Right atrium auricular region (tissue), 2 donors: ENCODE measurements around the gene RIOK3. TPM values are rescaled to one million over a fixed set of nuclear protein-coding genes. Genes with fewer than 3 reads are reported as not detected.
A peak's percentile ranks its signal among the peaks of the same experiment; 100 is the strongest.
"Not testable (repeated sequence)": the region's sequence is repeated elsewhere in the genome, so short reads cannot be mapped to it uniquely, and the experiment has no call there.

Experiments
- DNase-seq: peaks from one replicate; pipeline ENCODE4 v3.0.0-alpha.2; 2019; ENCODE audit warnings: low spot score
- H3K27ac ChIP-seq, 2 donors: fragments of 200-600 bp; sonication (generic); 1 replicate in 1 of 2; 2 replicates in 1 of 2; pipeline ENCODE4 v1.5.1; 2016 to 2019
- H3K27me3 ChIP-seq, 2 donors: fragments of 200-600 bp; sonication (generic); one replicate each; pipeline versions ENCODE4 v1.5.1 to v1.6.0; 2017 to 2019
- H3K36me3 ChIP-seq: fragments of 200-600 bp; sonication (generic); one replicate; pipeline ENCODE4 v1.5.1; 2016
- H3K4me1 ChIP-seq, 2 donors: fragments of 200-600 bp; sonication (generic); one replicate each; pipeline versions ENCODE4 v1.5.1 to v1.6.0; 2017 to 2019
- H3K4me3 ChIP-seq, 2 donors: fragments of 200-600 bp; sonication (generic); 1 replicate in 1 of 2; 2 replicates in 1 of 2; pipeline ENCODE4 v1.5.1; 2017 to 2019; ENCODE audit warnings: mild to moderate bottlenecking in 1 of 2, moderate library complexity in 1 of 2
- H3K9me3 ChIP-seq, 2 donors: fragments of 200-600 bp; sonication (generic); one replicate each; pipeline ENCODE4 v1.5.1; 2019
- total RNA-seq, 2 donors: library from RNA; depleted of rRNA; stranded (reverse); fragments of >200 nt; gene quantifications; one replicate each; pipeline ENCODE4 v1.1.0, GENCODE V29; 2016
- TF ChIP-seq, protein P1 (sequence below), 2 donors: fragments of 200-600 bp; sonication (generic); IDR thresholded peaks; one replicate each; pipeline ENCODE4 v1.5.1; 2019; ENCODE audit warnings: antibody characterized with exemption in 2 of 2

RIOK3 gene
- total RNA-seq, 2 donors from 2014 or later = 39.2 to 47.2 TPM

DNA sequence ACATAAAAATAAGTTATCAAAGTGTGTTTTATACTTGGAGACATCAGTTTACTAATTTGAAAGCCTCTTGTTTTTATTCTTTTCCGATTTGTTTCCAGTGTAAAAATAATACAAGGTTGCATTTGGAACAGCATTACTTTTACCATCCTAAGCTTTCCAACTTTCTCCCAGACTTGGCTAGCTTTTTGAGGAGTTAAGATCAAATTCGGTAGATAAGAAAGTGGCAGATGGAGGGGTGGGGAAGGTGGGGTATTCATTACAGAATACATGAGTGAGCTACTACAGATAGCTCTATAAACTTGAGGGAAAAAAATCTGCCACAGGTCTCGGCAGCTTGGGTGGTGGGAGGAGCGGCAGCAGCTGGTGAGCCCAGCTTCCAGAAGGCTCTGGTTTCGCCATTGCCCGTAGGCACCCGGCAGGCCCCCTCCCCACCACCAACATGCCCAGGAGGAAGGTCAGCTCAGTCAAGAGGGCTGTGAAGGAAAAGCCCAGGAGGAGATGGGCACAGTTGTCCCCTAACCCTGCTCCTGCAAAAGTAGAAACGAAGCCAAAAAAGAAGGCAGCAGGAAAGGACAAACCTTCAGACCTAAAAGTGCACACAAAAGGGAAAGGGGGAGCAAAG, 31.6 kb downstream of the RIOK3 start:
- no peak overlapping the region for H3K27ac ChIP-seq
- TF ChIP-seq, protein P1, sequence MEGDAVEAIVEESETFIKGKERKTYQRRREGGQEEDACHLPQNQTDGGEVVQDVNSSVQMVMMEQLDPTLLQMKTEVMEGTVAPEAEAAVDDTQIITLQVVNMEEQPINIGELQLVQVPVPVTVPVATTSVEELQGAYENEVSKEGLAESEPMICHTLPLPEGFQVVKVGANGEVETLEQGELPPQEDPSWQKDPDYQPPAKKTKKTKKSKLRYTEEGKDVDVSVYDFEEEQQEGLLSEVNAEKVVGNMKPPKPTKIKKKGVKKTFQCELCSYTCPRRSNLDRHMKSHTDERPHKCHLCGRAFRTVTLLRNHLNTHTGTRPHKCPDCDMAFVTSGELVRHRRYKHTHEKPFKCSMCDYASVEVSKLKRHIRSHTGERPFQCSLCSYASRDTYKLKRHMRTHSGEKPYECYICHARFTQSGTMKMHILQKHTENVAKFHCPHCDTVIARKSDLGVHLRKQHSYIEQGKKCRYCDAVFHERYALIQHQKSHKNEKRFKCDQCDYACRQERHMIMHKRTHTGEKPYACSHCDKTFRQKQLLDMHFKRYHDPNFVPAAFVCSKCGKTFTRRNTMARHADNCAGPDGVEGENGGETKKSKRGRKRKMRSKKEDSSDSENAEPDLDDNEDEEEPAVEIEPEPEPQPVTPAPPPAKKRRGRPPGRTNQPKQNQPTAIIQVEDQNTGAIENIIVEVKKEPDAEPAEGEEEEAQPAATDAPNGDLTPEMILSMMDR (IDR thresholded peaks at IDR 0.05) = no peak

DNA sequence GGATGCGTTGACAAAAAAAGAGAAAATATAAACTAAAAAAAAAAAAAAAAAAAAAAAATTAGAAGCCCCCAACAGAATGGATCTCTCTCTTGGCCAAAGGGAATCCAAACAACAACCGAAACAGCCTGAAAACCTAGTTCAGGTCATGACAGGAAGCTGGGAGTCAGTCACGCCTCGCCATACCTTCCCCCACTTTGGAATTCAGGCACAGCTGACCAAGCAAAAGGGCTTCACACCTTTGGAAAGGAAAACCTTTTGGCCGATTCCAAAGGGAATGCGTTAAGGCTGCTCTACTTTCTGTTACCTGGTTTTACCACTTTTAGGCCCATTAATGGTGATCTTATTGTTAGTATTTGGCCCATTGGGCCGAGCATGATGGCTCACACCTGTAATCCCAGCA, 32.3 kb downstream of the RIOK3 start:
- no peak overlapping the region for H3K27ac ChIP-seq
- DNase-seq = no peak
- H3K27me3 ChIP-seq = no peaks in the 10 kb centered on the region
- H3K4me3 ChIP-seq = no peak overlapping the region
- TF ChIP-seq, protein P1 (IDR thresholded peaks at IDR 0.05) = no peak
- peaks cover 22% of the 10 kb centered on the region for H3K36me3 ChIP-seq
- H3K4me1 ChIP-seq = peaks cover 0 to 9% of the 10 kb centered on the region in 2 donors
- no peaks in the 10 kb centered on the region for H3K9me3 ChIP-seq

More for the DNA sequence above, 31.6 kb downstream of the RIOK3 start:
- Histone ChIP-seq H3K4me3 (no peak overlapping the region), H3K36me3 (peaks cover 29% of the 10 kb centered on the region), H3K27me3 (no peaks in the 10 kb centered on the region), H3K9me3 (no peaks in the 10 kb centered on the region), H3K4me1 (peaks cover 0 to 9% of the 10 kb centered on the region in 2 donors)
- no peak for DNase-seq

DNA sequence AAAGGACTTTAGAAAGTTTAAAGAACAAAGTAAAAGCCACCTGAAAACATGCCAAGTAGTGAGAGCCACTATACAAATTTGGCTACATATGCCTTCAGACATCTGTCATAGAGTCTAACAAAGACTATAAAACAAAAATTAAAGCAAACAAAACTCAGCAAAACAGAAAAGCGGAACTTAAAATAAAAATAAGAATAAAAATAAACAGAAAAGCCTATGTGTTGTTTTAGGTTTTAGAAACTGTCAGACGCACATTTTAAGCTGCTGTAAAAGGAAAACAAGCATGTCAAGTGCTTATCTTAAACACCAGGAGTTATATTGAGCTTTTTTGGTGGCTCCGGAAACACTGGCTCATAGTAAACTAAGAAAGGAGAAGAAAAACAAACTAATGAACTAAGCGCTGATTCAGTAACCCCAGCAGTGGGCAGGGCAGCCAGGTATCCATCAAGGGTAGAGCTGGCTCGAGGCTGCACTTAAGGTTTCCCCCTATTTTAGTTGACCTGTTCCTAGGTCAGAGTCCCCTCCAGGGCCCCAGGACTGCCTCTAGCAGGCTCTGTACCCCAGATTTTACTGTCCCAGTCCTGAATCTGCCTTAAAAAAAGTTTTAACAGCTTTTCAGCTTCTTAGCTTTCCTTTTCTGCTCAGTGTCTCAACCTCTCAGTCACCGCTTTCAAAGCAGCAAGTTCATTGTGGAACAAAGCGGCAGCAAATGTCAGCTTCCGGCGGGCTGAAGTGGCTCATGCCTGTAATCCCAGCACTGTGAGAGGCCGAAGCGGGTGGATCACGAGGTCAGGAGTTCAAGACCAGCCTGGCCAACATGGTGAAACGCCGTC, 34.9 kb downstream of the RIOK3 start:
- Histone ChIP-seq H3K9me3 (no peaks in the 10 kb centered on the region), H3K27me3 (no peaks in the 10 kb centered on the region), H3K4me3 (no peak overlapping the region), H3K4me1 (peaks cover 0 to 9% of the 10 kb centered on the region in 2 donors), H3K36me3 (no peaks in the 10 kb centered on the region), H3K27ac (peak overlapping the region; percentile 13 to 17)
- DNase-seq = no peak
- TF ChIP-seq, protein P1 (IDR thresholded peaks at IDR 0.05) = no peak

DNA sequence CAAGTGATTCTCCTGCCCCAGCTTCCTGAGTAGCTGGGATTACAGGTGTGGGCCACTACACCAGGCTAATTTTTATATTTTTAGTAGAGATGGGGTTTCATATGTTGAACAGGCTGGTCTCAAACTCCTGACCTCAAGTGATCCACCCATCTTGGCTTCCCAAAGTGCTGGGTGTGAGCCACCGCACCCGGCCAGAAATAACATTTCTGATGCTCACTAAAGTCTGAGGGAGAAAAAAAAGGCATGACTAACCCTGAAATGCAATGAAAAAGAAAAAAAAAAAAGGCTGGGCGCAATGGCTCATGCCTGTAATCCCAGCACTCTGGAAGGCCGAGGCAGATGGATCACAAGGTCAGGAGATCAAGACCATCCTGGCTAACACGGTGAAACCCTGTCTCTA, 36.5 kb downstream of the RIOK3 start:
- H3K9me3 ChIP-seq, H3K4me3 ChIP-seq, H3K27ac ChIP-seq, H3K36me3 ChIP-seq, DNase-seq, H3K27me3 ChIP-seq, H3K4me1 ChIP-seq: not testable (repeated sequence)

DNA sequence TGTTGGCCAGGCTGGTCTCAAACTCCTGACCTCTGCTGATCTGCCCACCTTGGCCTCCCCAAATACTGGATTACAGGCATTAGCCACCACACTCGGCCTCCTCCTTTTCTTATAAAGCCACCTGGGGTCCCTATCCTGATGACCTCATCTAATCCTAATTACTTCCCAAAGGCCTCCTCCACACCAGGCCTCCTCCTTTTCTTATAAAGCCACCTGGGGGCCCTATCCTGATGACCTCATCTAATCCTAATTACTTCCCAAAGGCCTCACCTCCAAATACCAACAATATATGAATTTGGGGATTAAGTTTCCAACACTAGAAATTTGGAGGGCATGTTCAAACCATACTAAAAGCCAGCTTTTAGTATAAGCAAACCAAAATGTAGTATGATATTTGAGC, 40.6 kb downstream of the RIOK3 start:
- Histone ChIP-seq H3K27me3 (no peaks in the 10 kb centered on the region), H3K36me3 (no peaks in the 10 kb centered on the region), H3K9me3 (no peaks in the 10 kb centered on the region), H3K27ac (no peak overlapping the region), H3K4me3 (no peak overlapping the region), H3K4me1 (no peaks in the 10 kb centered on the region)
- DNase-seq = no peak
- TF ChIP-seq, protein P1 (IDR thresholded peaks at IDR 0.05) = no peak

DNA sequence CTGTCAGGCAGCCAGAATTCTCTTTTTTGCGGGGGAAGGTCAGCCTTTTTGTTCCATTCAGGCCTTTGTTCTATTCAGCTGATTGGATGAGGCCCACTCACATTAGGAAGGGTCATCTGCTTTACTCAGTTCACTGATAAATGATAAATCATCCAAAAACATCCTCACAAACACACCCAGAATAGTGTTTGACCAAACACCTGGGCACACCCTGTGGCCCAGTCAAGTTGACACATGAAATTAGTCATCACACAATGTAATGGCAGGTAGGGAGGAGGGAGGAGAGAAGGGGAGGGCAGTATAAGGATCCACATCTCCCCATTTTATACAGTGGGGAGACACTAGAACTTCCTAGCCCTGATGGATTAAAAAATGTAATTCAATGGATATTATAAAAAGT, 41.9 kb downstream of the RIOK3 start:
- TF ChIP-seq, protein P1 (IDR thresholded peaks at IDR 0.05) = no peak
- no peak for DNase-seq
- no peak overlapping the region for H3K4me3 ChIP-seq
- no peaks in the 10 kb centered on the region for H3K36me3 ChIP-seq
- H3K27ac ChIP-seq = no peak overlapping the region
- H3K27me3 ChIP-seq = no peaks in the 10 kb centered on the region
- H3K9me3 ChIP-seq = no peaks in the 10 kb centered on the region
- H3K4me1 ChIP-seq = no peaks in the 10 kb centered on the region
